Stimulated activated CD8-positive, alpha-beta memory T cell treated with anti-CD3 and anti-CD28 coated beads, Interleukin-15, amount 100 ng/mL, for 48 hours (primary cell): ENCODE results near the gene ZNF234.
A peak's percentile ranks its signal among the peaks of the same experiment; 100 is the strongest.
"Not testable (repeated sequence)": the region's sequence is repeated elsewhere in the genome, so short reads cannot be mapped to it uniquely, and the experiment has no call there.

Experiments used
- DNase-seq, 2 donors: peaks; one replicate each; pipeline ENCODE4 v3.0.0-alpha.2; 2020; ENCODE audit warnings: low read depth in 2 of 2

Gene ZNF234

GRCh38 chr19:44180968-44181367 lies 39.6 kb downstream of the ZNF234 start:
- no peak for DNase-seq

GRCh38 chr19:44182145-44182544 lies 40.8 kb downstream of the ZNF234 start:
- DNase-seq: no peak

GRCh38 chr19:44190020-44190419 lies 48.7 kb downstream of the ZNF234 start:
- no peak for DNase-seq

- no peak for DNase-seq
Observed at GRCh38 chr19:44192127-44192526, 50.8 kb downstream of the ZNF234 start.

- DNase-seq: no peak
Observed at GRCh38 chr19:44196772-44197171, 55.4 kb downstream of the ZNF234 start.

GRCh38 chr19:44202470-44202869 lies 61.1 kb downstream of the ZNF234 start:
- DNase-seq: no peak

- no peak for DNase-seq
Observed at GRCh38 chr19:44202974-44203373, 61.6 kb downstream of the ZNF234 start.

GRCh38 chr19:44203877-44204276 lies 62.5 kb downstream of the ZNF234 start:
- DNase-seq: not testable (repeated sequence)

GRCh38 chr19:44204772-44205171 lies 63.4 kb downstream of the ZNF234 start:
- no peak for DNase-seq

GRCh38 chr19:44207126-44207803 lies 65.9 kb downstream of the ZNF234 start:
- peak; percentile 66 to 71 for DNase-seq
